Effector CD4-positive, alpha-beta T cell (primary cell): ENCODE data around the gene PPARG.
"Not testable (repeated sequence)": the region's sequence is repeated elsewhere in the genome, so short reads cannot be mapped to it uniquely, and the experiment has no call there.

Source experiments
- DNase-seq: peaks from one replicate; pipeline ENCODE4 v3.0.0-alpha.2; 2020

The PPARG gene

DNA sequence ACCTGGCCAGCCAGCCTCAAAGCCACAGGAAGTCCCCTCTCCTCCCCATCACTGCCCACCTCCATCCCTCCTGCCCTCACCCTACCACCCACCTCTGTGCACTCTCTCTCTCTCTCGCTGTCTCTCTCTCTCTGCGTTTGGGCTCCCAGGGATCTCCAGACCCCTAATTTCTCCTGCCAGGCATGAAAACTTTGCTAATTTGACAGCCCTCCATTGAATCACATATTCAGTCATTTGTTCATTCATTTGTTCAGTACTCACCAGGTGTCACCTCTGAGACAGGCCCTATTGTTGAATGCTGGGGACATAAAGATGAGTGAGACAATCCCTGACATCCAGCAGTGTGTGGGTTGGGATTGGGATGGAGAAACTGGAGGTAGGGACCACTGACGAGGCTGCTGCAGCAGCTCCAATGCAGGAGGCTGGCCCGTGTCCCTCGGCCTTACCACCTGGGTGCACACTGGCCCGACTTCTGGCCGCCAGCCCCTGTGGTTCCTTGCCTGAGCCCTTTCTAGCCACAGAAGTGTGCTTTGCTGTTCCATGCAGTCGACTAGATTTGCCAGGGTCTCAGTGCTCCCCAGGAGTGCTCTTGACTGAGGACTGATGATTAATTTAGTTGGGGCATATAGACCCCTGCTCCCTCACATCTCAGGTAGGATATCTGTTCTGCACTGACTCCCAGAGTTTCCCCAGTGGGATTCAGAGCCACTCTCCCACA lies 156.8 kb downstream of the PPARG start:
- no peak for DNase-seq

DNA sequence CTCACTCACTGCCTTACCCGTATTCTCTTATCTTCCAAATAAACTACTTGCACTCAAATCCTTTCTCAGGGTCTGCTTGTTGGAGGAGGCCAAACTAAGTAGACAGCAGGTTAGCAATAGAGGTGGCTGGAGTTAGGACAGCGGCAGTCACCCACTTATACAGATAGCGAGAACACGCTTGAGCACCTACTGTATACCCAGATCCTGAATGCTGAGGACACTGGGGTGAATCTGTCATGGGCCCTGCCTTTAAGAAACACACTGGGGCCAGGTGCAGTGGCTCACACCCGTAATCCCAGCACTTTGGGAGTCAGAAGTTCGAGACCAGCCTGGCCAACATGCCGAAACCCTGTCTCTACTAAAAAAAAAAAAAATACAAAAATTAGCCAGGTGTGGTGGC lies 157.4 kb downstream of the PPARG start:
- no peak for DNase-seq

DNA sequence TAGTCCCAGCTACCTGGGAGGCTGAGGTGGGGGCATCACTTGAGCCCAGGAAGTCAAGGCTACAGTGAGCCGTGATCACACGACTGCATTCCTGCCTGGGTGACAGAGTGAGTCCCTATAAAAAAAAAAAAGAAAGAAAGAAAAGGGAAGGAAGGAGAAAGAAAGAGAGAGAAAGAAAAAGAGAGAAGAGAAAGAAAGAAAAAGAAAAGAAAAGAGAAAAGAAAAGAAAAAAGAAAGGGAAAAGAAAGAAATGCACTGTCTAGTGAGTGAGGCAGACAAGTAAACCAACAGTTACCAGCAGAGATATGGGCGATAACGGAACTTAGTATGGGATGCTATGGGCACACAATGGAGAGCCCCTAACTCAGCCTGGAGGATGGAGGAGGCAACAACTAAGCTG lies 158.2 kb downstream of the PPARG start:
- no peak for DNase-seq

DNA sequence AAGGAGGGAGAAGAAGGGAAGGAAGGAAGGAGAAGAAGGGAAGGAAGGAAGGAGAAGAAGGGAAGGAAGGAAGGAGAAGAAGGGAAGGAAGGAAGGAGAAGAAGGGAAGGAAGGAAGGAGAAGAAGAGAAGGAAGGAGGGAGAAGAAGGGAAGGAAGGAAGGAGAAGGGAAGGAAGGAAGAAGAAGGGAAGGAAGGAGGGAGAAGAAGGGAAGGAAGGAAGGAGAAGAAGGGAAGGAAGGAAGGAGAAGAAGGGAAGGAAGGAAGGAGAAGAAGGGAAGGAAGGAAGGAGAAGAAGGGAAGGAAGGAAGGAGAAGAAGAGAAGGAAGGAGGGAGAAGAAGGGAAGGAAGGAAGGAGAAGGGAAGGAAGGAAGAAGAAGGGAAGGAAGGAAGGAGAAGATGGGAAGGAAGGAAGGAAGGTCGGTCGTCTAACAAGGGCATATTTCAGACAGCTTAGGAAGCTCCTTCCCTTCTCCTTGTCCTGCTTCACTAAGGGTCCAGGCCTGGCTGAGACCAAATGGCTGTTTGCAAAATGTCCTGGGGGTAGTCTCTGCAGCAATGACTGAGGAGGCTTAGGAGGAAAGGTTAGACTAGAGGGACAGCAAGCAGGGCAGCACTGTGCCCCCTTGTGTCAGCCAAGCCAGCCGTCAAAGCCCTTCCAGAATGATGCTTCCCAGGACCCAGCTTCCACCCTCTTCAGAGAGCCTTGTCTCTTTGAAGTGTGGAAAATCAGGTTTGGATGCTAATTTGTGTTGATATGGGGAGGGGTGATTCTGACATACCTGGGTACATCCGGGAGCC lies 159.7 kb downstream of the PPARG start:
- not testable (repeated sequence) for DNase-seq

GRCh38 chr3:12449889-12450682 lies 161.2 kb downstream of the PPARG start:
- DNase-seq: no peak

- no peak for DNase-seq
Observed at GRCh38 chr3:12451481-12451880, 162.6 kb downstream of the PPARG start.

- DNase-seq: no peak
Observed at GRCh38 chr3:12451960-12452359, 163.1 kb downstream of the PPARG start.

- no peak for DNase-seq
Observed at GRCh38 chr3:12452361-12453330, 163.8 kb downstream of the PPARG start.

- DNase-seq: no peak
Observed at GRCh38 chr3:12454076-12454815, 165.4 kb downstream of the PPARG start.

GRCh38 chr3:12454816-12455121 lies 165.9 kb downstream of the PPARG start:
- DNase-seq: no peak

GRCh38 chr3:12455740-12456139 lies 166.9 kb downstream of the PPARG start:
- DNase-seq: no peak

GRCh38 chr3:12456441-12456840 lies 167.6 kb downstream of the PPARG start:
- DNase-seq: no peak

GRCh38 chr3:12457380-12457779 lies 168.5 kb downstream of the PPARG start:
- DNase-seq: not testable (repeated sequence)

- no peak for DNase-seq
Observed at GRCh38 chr3:12458901-12459300, 170.0 kb downstream of the PPARG start.

DNA sequence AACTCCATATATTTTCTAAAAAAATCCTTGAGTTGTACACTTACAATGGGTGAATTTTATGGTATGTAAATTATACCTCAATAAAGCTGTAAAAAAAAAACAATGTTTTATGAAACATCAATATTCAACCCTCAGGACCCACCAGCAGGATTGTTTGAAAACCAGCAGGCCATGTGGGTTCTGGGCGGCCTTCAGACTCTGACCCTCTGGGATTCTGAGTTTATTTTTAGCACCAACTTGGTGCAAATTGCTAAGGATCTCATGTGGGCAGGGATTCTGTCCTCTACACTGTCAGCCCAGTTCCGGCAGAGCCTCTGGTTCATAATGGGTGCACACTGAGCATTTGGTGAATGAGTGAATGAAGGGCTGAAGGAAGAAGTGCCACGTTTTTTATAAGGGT lies 171.3 kb downstream of the PPARG start:
- DNase-seq: no peak

DNA sequence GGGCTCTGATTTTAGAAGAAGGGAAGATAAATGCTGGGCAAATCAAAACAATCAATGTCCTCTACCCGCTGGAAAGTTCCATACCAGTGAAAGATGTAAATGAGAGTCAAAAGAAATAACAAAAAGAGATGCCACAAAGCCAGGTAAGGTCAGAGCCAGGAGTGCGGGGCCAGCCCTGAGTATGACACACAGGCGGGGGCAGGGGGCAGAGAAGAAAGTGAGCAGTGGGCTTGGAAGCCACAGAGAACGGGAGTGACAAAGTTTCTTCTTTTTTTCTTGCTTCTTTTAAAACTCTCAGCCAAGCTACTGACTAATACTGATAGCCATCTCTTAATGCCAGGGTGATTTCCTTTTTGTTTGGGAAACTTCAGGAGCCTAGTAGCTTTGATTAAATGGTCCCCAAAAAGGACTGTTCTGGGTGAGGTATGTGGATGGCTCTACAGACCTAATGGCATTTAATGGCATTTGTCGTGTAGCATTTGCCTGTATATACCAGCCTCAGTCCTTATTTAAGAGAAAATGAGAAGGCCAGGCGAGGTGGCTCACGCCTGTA lies 172.3 kb downstream of the PPARG start:
- DNase-seq: no peak

DNA sequence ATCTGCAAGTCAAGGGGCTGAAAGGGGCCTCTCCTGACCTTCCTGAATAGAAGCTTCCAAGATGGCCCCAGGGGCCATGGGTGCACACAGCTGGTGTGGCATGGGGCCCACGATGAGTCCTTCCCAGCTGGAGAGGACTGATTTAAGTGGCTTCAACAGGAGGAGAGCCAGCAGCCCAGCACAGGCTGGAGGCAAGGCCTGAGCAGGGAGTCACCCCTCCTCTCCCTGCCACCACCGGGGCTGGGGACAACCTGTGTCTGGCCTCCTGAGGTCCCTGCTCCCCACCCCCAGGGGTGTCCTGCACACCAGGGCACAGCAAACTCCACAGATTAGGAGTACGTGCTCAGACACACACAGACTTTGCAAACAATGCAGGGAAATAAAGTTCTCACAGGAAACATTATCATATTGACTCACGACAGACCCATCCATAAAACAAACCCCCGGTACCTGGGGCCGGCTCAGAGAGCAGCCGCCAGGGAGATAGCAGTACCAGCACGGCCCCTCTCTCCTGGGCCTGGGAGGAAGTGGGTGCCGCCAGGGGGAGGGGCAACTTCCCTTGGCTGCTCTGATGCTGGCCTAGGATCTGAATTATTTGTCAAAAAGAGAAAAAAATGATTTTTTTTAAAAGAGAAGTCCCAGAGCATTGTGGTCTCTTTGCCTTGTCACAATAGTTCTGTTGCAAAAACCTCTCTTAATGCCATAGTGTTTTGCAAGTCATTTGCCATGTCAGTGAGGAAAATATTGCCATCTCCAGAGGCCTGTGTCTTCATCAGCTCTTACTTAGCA lies 173.5 kb downstream of the PPARG start:
- DNase-seq: no peak

DNA sequence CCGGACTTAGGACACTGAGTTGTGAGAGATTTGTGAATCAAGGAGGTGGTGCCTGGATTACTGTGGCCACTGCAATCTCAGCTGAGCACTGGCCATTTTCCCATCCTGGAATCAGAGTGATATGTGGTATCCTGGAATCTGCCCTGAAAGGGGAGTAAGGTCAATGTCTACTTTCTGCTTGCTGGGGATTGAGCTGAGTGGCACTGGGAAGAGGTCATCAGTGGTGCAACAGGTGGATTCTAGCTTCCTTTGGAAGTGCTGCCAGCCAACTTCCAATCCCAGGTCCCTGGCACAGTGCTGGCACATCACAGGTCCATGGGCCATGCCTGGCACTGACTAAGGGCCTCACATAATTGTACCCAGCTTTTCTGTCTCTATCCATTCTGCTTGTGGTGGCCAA lies 174.8 kb downstream of the PPARG start:
- no peak for DNase-seq

GRCh38 chr3:12464181-12464580 lies 175.3 kb downstream of the PPARG start:
- DNase-seq: no peak

DNA sequence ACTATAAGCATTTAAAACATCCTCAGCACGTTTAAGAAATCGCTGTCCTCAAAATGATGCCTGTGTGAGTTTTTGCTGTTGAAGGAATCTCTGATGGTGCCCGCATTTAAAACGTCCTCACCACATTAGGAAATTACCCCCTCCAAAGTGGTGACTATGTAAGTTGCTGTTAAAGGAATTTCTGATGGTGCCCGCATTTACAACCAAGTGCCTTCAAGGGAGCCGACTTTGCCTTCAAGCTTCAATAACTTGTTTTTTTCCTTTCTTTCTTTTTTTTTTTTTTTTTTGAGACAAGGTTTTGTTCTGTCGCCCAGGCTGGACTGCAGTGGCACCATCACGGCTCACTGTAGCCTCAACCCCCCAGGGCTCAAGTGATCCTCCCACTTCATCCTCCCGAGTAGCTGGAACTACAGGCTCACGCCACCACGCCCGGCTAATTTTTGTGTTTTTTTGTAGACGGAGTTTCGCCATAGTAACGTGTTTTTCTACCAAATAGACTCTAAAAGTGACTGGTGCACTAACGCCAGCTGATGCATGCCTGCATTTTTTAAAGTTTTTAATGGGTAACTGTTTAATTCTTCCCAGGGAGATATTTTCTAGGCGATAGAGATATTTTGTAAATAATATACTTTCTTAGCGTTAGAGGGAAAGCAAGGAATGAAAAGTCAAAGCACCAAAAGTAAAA lies 176.4 kb downstream of the PPARG start:
- no peak for DNase-seq
